ENCODE data around the gene CD247.
"Not testable (repeated sequence)": the region's sequence is repeated elsewhere in the genome, so short reads cannot be mapped to it uniquely, and the experiment has no call there.

Gene CD247

DNA sequence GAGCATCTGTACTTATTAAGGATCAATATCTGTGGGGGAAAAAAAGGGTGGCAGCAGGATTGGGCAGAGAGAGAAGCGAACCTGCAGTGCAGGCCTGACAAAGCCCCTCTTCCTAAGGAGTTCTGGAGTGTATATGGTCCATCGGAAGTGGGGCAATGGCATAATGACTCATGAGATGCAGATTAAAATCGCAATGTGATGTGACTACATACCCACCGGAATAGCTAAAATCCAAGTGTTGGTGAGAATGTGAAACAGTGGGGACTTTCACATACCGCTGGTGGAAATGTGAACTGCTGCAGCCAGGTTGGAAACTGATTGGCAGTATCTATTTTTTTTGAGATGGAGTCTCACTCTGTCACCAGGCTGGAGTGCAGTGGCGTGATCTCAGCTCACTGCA is 43.4 kb upstream of the CD247 start:
- Histone ChIP-seq H3K4me3 (ENCODE audit: insufficient read length, low read depth) (no peak overlapping the region), H3K4me1 (ENCODE audit: insufficient read depth, insufficient read length) (peaks cover 2% of the 10 kb centered on the region), H3K36me3 (ENCODE audit: insufficient read depth, insufficient read length, low read length) (no peaks in the 10 kb centered on the region), H3K27me3 (ENCODE audit: insufficient read depth, insufficient read length) (no peaks in the 10 kb centered on the region), H3K9ac (ENCODE audit: insufficient read length, low read depth) (no peak overlapping the region), H3K9me3 (ENCODE audit: insufficient read depth, low read length) (no peaks in the 10 kb centered on the region)
- TF ChIP-seq ZNF274 (IDR thresholded peaks at IDR 0.05; ENCODE audit: low read depth, low read length) (no peak), YY1 (IDR thresholded peaks at IDR 0.05; ENCODE audit: insufficient read depth, insufficient read length) (no peak), SUZ12 (IDR thresholded peaks at IDR 0.05; ENCODE audit: extremely low read depth, insufficient read depth, insufficient read length) (no peak)
- DNase-seq (ENCODE audit: low read depth, low spot score): no peak

DNA sequence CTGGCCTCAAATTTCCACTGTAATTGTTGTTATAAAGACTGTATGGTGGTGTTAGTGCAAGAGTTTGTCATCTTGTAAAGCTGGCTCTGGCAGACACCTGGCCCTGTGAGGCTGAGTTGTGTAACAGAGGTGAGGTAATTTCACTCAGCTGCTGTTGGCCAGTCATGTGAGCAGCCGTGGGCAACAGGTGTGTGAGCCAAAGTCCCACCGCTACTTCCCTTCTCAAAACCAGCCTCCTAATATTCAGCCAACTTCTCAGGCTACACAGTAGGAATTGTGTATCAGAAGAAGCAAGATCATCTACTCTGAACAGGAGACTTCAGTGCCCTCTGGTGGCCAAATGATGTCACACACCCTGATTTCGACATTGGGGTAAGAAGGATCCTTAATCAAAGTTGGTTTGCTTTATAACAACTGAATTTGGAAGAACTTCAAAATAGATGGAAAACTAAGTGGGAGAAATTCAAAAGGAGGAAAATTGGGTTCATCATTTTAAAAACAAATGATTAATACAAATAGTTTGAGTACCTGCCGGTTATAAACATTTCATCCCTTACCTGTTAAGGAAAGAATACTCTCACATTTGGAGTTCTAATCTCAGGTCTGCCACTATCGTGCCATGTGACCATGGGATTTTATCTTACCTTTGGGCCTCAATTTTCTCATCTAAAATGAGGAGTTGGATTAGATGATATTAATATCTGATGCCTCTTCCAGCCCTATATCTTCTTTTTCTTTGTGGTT is 37.8 kb upstream of the CD247 start:
- peak overlapping the region; percentile 14 for H3K9ac ChIP-seq (ENCODE audit: insufficient read length, low read depth)
- peaks cover 18% of the 10 kb centered on the region for H3K27me3 ChIP-seq (ENCODE audit: insufficient read depth, insufficient read length)
- H3K4me1 ChIP-seq (ENCODE audit: insufficient read depth, insufficient read length): peaks cover 3% of the 10 kb centered on the region
- TF ChIP-seq ZNF274 (IDR thresholded peaks at IDR 0.05; ENCODE audit: low read depth, low read length): no peak
- TF ChIP-seq SUZ12 (IDR thresholded peaks at IDR 0.05; ENCODE audit: extremely low read depth, insufficient read depth, insufficient read length): no peak
- TF ChIP-seq YY1 (IDR thresholded peaks at IDR 0.05; ENCODE audit: insufficient read depth, insufficient read length): no peak
- no peaks in the 10 kb centered on the region for H3K36me3 ChIP-seq (ENCODE audit: insufficient read depth, insufficient read length, low read length)
- no peaks in the 10 kb centered on the region for H3K9me3 ChIP-seq (ENCODE audit: insufficient read depth, low read length)
- peak; percentile 73 for DNase-seq (ENCODE audit: low read depth, low spot score)
- H3K4me3 ChIP-seq (ENCODE audit: insufficient read length, low read depth): no peak overlapping the region

GRCh38 chr1:167555072-167555471 is 36.7 kb upstream of the CD247 start:
- DNase-seq (ENCODE audit: low read depth, low spot score); H3K9me3 ChIP-seq (ENCODE audit: insufficient read depth, low read length); H3K4me1 ChIP-seq (ENCODE audit: insufficient read depth, insufficient read length); H3K9ac ChIP-seq (ENCODE audit: insufficient read length, low read depth); H3K36me3 ChIP-seq (ENCODE audit: insufficient read depth, insufficient read length, low read length); H3K4me3 ChIP-seq (ENCODE audit: insufficient read length, low read depth): not testable (repeated sequence)
- H3K27me3 ChIP-seq (ENCODE audit: insufficient read depth, insufficient read length): peaks cover 18% of the 10 kb centered on the region

DNA sequence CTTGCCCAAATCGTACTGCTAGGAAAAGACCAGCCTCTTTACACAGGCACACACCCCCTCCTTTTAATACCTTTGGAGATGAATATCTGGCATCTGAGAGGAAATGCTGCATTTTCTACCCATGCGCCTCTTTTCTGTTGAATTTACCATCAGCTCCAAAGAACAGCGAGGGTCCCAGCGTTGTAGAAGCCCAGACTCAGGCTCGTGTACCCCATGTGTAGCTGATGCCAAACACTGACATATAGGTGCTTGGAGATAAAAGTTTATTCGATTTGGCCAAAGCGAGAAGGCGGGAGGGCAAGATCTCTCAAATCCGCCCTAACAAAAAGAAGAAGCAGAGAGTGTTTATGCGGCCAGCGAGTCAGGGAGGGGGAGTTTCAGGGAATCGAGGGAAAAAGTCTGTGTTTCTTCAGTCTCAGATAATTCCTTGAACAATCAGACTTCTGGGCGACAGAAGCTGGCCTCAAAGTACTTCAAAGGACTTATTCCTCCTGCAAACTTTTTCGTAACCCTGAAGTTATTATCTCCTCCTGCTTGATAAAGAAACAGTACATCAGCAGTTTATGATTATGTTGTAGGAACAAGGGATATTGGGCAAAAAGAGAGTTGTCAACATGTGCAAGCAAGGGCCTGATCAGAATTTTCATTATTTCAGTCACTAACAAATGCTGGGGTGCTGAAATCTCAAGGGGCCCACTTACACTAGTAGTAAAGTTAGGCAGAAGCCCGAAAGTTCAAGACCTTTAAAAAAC is 35.9 kb upstream of the CD247 start:
- TF ChIP-seq SUZ12 (IDR thresholded peaks at IDR 0.05; ENCODE audit: extremely low read depth, insufficient read depth, insufficient read length) (no peak), ZNF274 (IDR thresholded peaks at IDR 0.05; ENCODE audit: low read depth, low read length) (no peak)
- H3K27me3 ChIP-seq (ENCODE audit: insufficient read depth, insufficient read length): peaks cover 18% of the 10 kb centered on the region
- H3K4me3 ChIP-seq (ENCODE audit: insufficient read length, low read depth): peak overlapping the region; percentile 83
- no peak for DNase-seq (ENCODE audit: low read depth, low spot score)
- H3K36me3 ChIP-seq (ENCODE audit: insufficient read depth, insufficient read length, low read length): no peaks in the 10 kb centered on the region
- no peaks in the 10 kb centered on the region for H3K9me3 ChIP-seq (ENCODE audit: insufficient read depth, low read length)
- peaks cover 3% of the 10 kb centered on the region for H3K4me1 ChIP-seq (ENCODE audit: insufficient read depth, insufficient read length)
- H3K9ac ChIP-seq (ENCODE audit: insufficient read length, low read depth): peak overlapping the region; percentile 7

DNA sequence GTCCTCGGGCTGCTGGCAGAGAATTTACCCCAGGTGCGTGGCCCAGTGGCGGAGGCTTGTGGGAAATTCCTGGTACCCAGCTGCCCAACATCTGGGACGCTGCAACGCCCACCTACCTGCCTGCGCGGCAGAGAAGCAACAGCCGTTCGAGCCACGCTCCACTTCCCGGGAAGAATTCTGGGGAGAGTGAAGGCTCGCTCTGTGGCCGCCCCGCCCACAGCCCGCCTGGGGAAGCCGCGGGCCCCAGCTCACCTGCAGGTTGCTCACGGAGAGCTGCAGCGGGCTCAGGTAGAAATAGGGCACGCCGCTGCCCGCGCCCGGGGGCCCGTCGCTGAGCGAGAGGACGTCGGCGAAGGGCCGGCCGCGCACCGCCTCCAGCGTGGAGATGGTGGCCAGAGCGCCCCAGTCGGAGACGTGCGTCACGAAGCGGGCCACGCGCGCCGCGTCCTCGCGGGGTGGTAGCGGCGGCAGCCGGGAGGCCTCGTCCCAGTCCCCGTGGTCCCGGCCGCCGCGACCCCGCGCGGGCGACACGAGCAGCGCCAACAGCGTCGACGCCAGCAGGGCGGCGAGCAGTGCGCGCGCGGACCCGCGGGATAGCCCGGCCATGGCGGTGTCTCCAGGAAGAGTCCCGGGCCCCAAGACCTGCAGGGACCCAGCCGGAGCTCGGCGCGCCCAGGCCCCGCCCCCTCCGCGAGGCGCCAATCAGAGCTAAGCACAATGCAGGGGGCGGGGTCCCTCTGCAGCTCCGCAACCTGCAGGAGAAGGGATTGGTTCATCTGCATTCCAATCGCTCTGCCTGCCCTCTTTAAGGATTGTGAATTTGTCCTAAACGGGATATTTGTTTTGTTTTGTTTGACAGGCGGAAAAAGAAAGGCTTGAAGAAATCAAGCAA is 35.1 kb upstream of the CD247 start, which contains the start of gene CREG1:
Gene CREG1 (minus strand): TSS at position 627 of the 892 bp plus-strand sequence.
- no peaks in the 10 kb centered on the region for H3K9me3 ChIP-seq (ENCODE audit: insufficient read depth, low read length)
- TF ChIP-seq ZNF274 (IDR thresholded peaks at IDR 0.05; ENCODE audit: low read depth, low read length): no peak
- no peak for TF ChIP-seq YY1 (IDR thresholded peaks at IDR 0.05; ENCODE audit: insufficient read depth, insufficient read length)
- no peak for TF ChIP-seq SUZ12 (IDR thresholded peaks at IDR 0.05; ENCODE audit: extremely low read depth, insufficient read depth, insufficient read length)
- DNase-seq (ENCODE audit: low read depth, low spot score): peak; percentile 97
- peak within 1 kb of the TSS; percentile 86 for H3K9ac ChIP-seq (ENCODE audit: insufficient read length, low read depth)
- H3K4me3 ChIP-seq (ENCODE audit: insufficient read length, low read depth): peak within 1 kb of the TSS; percentile 83
- H3K4me1 ChIP-seq (ENCODE audit: insufficient read depth, insufficient read length): peaks cover 3% of the 10 kb centered on the region
- H3K27me3 ChIP-seq (ENCODE audit: insufficient read depth, insufficient read length): peaks cover 18% of the 10 kb centered on the region
- no peaks in the 10 kb centered on the region for H3K36me3 ChIP-seq (ENCODE audit: insufficient read depth, insufficient read length, low read length)

GRCh38 chr1:167551362-167551761 is 33.0 kb upstream of the CD247 start:
- peaks cover 4% of the 10 kb centered on the region for H3K36me3 ChIP-seq (ENCODE audit: insufficient read depth, insufficient read length, low read length)
- no peak for TF ChIP-seq YY1 (IDR thresholded peaks at IDR 0.05; ENCODE audit: insufficient read depth, insufficient read length)
- no peak for TF ChIP-seq ZNF274 (IDR thresholded peaks at IDR 0.05; ENCODE audit: low read depth, low read length)
- no peak for TF ChIP-seq SUZ12 (IDR thresholded peaks at IDR 0.05; ENCODE audit: extremely low read depth, insufficient read depth, insufficient read length)
- no peak overlapping the region for H3K9ac ChIP-seq (ENCODE audit: insufficient read length, low read depth)
- peaks cover 3% of the 10 kb centered on the region for H3K4me1 ChIP-seq (ENCODE audit: insufficient read depth, insufficient read length)
- no peak overlapping the region for H3K4me3 ChIP-seq (ENCODE audit: insufficient read length, low read depth)
- no peak for DNase-seq (ENCODE audit: low read depth, low spot score)
- H3K27me3 ChIP-seq (ENCODE audit: insufficient read depth, insufficient read length): peaks cover 18% of the 10 kb centered on the region
- H3K9me3 ChIP-seq (ENCODE audit: insufficient read depth, low read length): no peaks in the 10 kb centered on the region
